ENCODE data around the gene ZNF24. TPM values are rescaled to one million over a fixed set of nuclear protein-coding genes. Genes with fewer than 3 reads are reported as not detected.

ZNF24 gene
- total RNA-seq, 1 experiment from 2014 or later = 56.9 TPM

GRCh38 chr18:35390951-35391700 lies 46.9 kb upstream of the ZNF24 start:
- Mint-ChIP-seq H3K4me1 (peaks cover 9% of the 10 kb centered on the region), H3K9me3 (peaks cover 8% of the 10 kb centered on the region), H3K36me3 (peaks cover 4% of the 10 kb centered on the region; the same call in 1 of the 2 replicates), H3K27me3 (ENCODE audit: low read depth) (no peaks in the 10 kb centered on the region), H3K27ac (no peak overlapping the region), H3K4me3 (no peak overlapping the region)
- ChIA-PET POLR2A (no interaction called here), CTCF (no interaction called here)
- ATAC-seq (no peak), DNase-seq (ENCODE audit: low spot score) (no peak)
- no peak for TF ChIP-seq ATF2 (CRISPR knock-in tag; IDR thresholded peaks at IDR 0.05; ENCODE audit: borderline replicate concordance, low read depth)
- no peak for TF ChIP-seq RORB (CRISPR knock-in tag; IDR thresholded peaks at IDR 0.05)
- TF ChIP-seq SMAD4 (CRISPR knock-in tag; IDR thresholded peaks at IDR 0.05) = no peak
- no peak for TF ChIP-seq ARID4B (CRISPR knock-in tag; IDR thresholded peaks at IDR 0.05; ENCODE audit: borderline replicate concordance)
- TF ChIP-seq ETV6 (CRISPR knock-in tag; IDR thresholded peaks at IDR 0.05) = no peak
- no peak for TF ChIP-seq CTCF (IDR thresholded peaks at IDR 0.05)
- TF ChIP-seq ZNF425 (CRISPR knock-in tag; conservative IDR thresholded peaks at IDR 0.05) = no peak
- no peak for TF ChIP-seq ZNF219 (CRISPR knock-in tag; IDR thresholded peaks at IDR 0.05; ENCODE audit: borderline replicate concordance)
- no peak for TF ChIP-seq MYBL2 (CRISPR knock-in tag; IDR thresholded peaks at IDR 0.05)
- no peak for TF ChIP-seq TEAD1 (CRISPR knock-in tag; IDR thresholded peaks at IDR 0.05)
- TF ChIP-seq MLX (CRISPR knock-in tag; IDR thresholded peaks at IDR 0.05) = no peak
- no peak for TF ChIP-seq ZBTB43 (CRISPR knock-in tag; IDR thresholded peaks at IDR 0.05)
- TF ChIP-seq E2F4 (CRISPR knock-in tag; IDR thresholded peaks at IDR 0.05; ENCODE audit: borderline replicate concordance, low read depth) = no peak
- TF ChIP-seq KAT7 (CRISPR knock-in tag; IDR thresholded peaks at IDR 0.05; ENCODE audit: borderline replicate concordance) = no peak
- no peak for TF ChIP-seq CDX4 (CRISPR knock-in tag; IDR thresholded peaks at IDR 0.05; ENCODE audit: borderline replicate concordance)

Data from WTC11 (cell line).